HepG2 (cell line): ENCODE results near the gene MIA2. TPM values are rescaled to one million over a fixed set of nuclear protein-coding genes. Genes with fewer than 3 reads are reported as not detected.

Experiments used
- ADNP ChIP-seq: sonication (generic); formaldehyde crosslinking; IDR thresholded peaks from 2 replicates; pipeline ENCODE4 v1.4.0; 2020; ENCODE audit warnings: missing genetic modification reagents
- BRCA1 ChIP-seq: sonication (generic); formaldehyde crosslinking; IDR thresholded peaks from 2 replicates; pipeline ENCODE4 v1.4.0; 2020; ENCODE audit warnings: missing genetic modification reagents
- CC2D1A ChIP-seq: sonication (generic); formaldehyde crosslinking; IDR thresholded peaks from 2 replicates; pipeline ENCODE4 v1.8.1; 2023; ENCODE audit warnings: mild to moderate bottlenecking, missing genetic modification reagents
- CENPX ChIP-seq: sonication (generic); formaldehyde crosslinking; IDR thresholded peaks from 2 replicates; pipeline ENCODE4 v1.9.0; 2021; ENCODE audit warnings: mild to moderate bottlenecking, missing genetic modification reagents, moderate library complexity
- EEA1 ChIP-seq: sonication (generic); formaldehyde crosslinking; IDR thresholded peaks from 2 replicates; pipeline ENCODE4 v1.5.1; 2020; ENCODE audit warnings: mild to moderate bottlenecking, missing genetic modification reagents, borderline replicate concordance
- FLYWCH1 ChIP-seq: sonication (generic); formaldehyde crosslinking; IDR thresholded peaks from 2 replicates; pipeline ENCODE4 v1.8.1; 2023; ENCODE audit warnings: mild to moderate bottlenecking, missing genetic modification reagents
- GABPA ChIP-seq, 2 experiments: IDR thresholded peaks; 2 replicates each; pipeline ENCODE4 v1.6.1; 2011 to 2016; ENCODE audit warnings: low read depth in 2 of 2, low read length in 1 of 2, missing biosample characterization in 1 of 2, missing genetic modification characterization in 1 of 2
- MXD4 ChIP-seq: IDR thresholded peaks from 2 replicates; pipeline ENCODE4 v1.6.1; 2016; ENCODE audit warnings: mild to moderate bottlenecking, missing biosample characterization, missing genetic modification reagents
- NKX3-1 ChIP-seq: sonication (generic); formaldehyde crosslinking; IDR thresholded peaks from 2 replicates; pipeline ENCODE4 v1.5.0; 2020; ENCODE audit warnings: missing genetic modification reagents
- PHF21A ChIP-seq: sonication (generic); formaldehyde crosslinking; IDR thresholded peaks from 2 replicates; pipeline ENCODE4 v1.5.0; 2020; ENCODE audit warnings: mild to moderate bottlenecking, missing genetic modification reagents
- RBM22 ChIP-seq: fragments of 200-400 bp; formaldehyde crosslinking; optimal IDR thresholded peaks from 2 replicates; pipeline ENCODE3; 2017; ENCODE audit warnings: mild to moderate bottlenecking, low read length, moderate library complexity
- SIN3A ChIP-seq: IDR thresholded peaks from 2 replicates; pipeline ENCODE4 v1.6.1; 2011; ENCODE audit warnings: low read depth, mild to moderate bottlenecking, control low read depth, low read length, borderline replicate concordance
- SNAPC2 ChIP-seq: sonication (generic); formaldehyde crosslinking; IDR thresholded peaks from 2 replicates; pipeline ENCODE4 v1.8.1; 2022; ENCODE audit warnings: mild to moderate bottlenecking, missing genetic modification reagents
- TEAD2 ChIP-seq: sonication (generic); formaldehyde crosslinking; IDR thresholded peaks from 2 replicates; pipeline ENCODE4 v1.9.0; 2021; ENCODE audit warnings: missing genetic modification reagents
- ZC3H4 ChIP-seq: sonication (generic); formaldehyde crosslinking; IDR thresholded peaks from 2 replicates; pipeline ENCODE4 v1.4.0; 2020; ENCODE audit warnings: missing genetic modification reagents, borderline replicate concordance
- ZNF138 ChIP-seq: sonication (generic); formaldehyde crosslinking; IDR thresholded peaks from 2 replicates; pipeline ENCODE4 v1.5.0; 2020; ENCODE audit warnings: mild to moderate bottlenecking, low read depth, missing genetic modification reagents
- ZNF530 ChIP-seq: sonication (generic); formaldehyde crosslinking; IDR thresholded peaks from 2 replicates; pipeline ENCODE4 v1.5.0; 2020; ENCODE audit warnings: low read depth, mild to moderate bottlenecking, missing genetic modification reagents
- ZNF556 ChIP-seq: sonication (generic); formaldehyde crosslinking; IDR thresholded peaks from 2 replicates; pipeline ENCODE4 v1.4.0; 2020; ENCODE audit warnings: mild to moderate bottlenecking, missing genetic modification reagents, borderline replicate concordance
- ZNF605 ChIP-seq: sonication (generic); formaldehyde crosslinking; IDR thresholded peaks from 2 replicates; pipeline ENCODE4 v1.8.0; 2022; ENCODE audit warnings: mild to moderate bottlenecking, missing genetic modification reagents
- ZNF737 ChIP-seq: sonication (generic); formaldehyde crosslinking; IDR thresholded peaks from 2 replicates; pipeline ENCODE4 v1.5.0; 2020; ENCODE audit warnings: missing genetic modification reagents, mild to moderate bottlenecking, borderline replicate concordance
- ZNF747 ChIP-seq: sonication (generic); formaldehyde crosslinking; IDR thresholded peaks from 2 replicates; pipeline ENCODE4 v1.8.1; 2023; ENCODE audit warnings: missing genetic modification reagents, mild to moderate bottlenecking, borderline replicate concordance
- ZNF792 ChIP-seq: IDR thresholded peaks from 2 replicates; pipeline ENCODE4 v1.6.1; 2016
- ZSCAN30 ChIP-seq: sonication (generic); formaldehyde crosslinking; IDR thresholded peaks from 2 replicates; pipeline ENCODE4 v1.5.0; 2020; ENCODE audit warnings: mild to moderate bottlenecking, missing genetic modification reagents
- polyA plus RNA-seq, 8 experiments: library from polyadenylated mRNA; depleted of rRNA in 3 of 8; stranded (reverse) in 7 of 8; unstranded in 1 of 8; fragments of >200 nt; fragmentation: Illumina TruSeq in 4 of 8; extraction: Trizol in 4 of 8; gene quantifications; 2 replicates each; pipeline versions ENCODE4 v1.2.1 to v1.2.3, GENCODE V29; 2011 to 2016; ENCODE audit warnings: low read depth in 4 of 8, missing spikeins in 1 of 8, mixed read lengths in 1 of 8; ENCODE audit not compliant: insufficient read depth in 1 of 8
- total RNA-seq, 5 experiments: library from RNA; depleted of rRNA; stranded (reverse); fragments of >200 nt; fragmentation: Illumina TruSeq; extraction: Trizol; gene quantifications; 2 replicates each; pipeline ENCODE4 v1.2.3, GENCODE V29; 2016; ENCODE audit warnings: low read depth in 1 of 5
- TF ChIP-seq, protein P1 (sequence below): sonication (generic); formaldehyde crosslinking; IDR thresholded peaks from 2 replicates; pipeline ENCODE4 v1.4.0; 2020; ENCODE audit warnings: low read depth, mild to moderate bottlenecking, missing genetic modification reagents
- TF ChIP-seq, protein P2 (sequence below): IDR thresholded peaks from 2 replicates; pipeline ENCODE4 v1.6.1; 2018; ENCODE audit warnings: missing genetic modification reagents, mild to moderate bottlenecking, missing compliant biosample characterization
- TF ChIP-seq, protein P3 (sequence below): sonication (generic); formaldehyde crosslinking; IDR thresholded peaks from 2 replicates; pipeline ENCODE4 v1.4.0; 2020; ENCODE audit warnings: missing genetic modification reagents
- TF ChIP-seq, protein P4 (sequence below): sonication (generic); formaldehyde crosslinking; conservative IDR thresholded peaks from 2 replicates; pipeline ENCODE4 v1.4.0; 2020; ENCODE audit warnings: missing genetic modification reagents

Gene MIA2
- total and polyA plus RNA-seq, 2 of the 13 experiments (the other 11 are each of a cell fraction or from before 2014, with no cell fraction given) = 134 to 158 TPM

DNA sequence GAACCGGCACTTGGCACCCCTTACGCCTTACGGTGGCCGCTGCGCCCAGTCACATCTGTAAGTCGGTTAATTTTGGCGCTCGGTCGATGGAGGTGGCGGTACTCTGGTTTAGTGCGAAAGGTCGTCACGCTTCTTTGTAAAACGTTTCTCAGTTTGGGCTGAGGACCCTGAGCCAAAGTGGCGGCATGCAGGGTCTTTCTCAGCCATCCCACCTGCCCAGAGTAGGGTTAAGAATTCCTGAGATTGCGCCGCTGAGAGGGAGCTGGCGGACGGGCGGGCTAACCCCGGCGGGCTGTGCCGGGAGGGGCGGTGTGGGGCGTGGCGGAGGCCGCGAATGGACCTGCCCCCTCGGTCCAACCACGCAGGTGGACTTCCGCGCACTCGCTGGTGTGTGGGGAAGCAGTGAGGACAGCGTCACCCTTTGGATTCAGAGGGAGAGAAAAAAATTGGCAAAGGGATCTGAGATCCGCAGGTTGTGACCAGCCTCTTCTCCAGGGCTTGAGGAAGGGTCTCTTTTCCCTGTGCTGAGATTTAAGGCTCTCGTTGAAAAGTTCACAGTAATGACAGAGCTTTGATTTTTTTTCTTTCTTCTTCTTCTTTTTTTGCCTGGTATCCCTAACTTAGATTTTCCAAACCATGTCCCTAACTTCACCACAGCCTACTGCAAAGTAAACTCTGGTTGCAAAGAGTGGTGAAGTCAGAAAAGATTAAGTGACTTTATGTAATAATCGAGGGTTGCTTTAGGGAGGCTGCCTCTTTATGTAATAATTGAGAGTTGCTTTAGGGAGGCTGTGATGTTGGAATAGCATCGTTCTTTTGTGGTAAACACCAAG, 199.1 kb downstream of the MIA2 start (continued):
- peak; percentile 62 for TF ChIP-seq PHF21A
- no peak; the same call in 1 of the 2 replicates for TF ChIP-seq ZSCAN30 (CRISPR knock-in tag)
- TF ChIP-seq CC2D1A (CRISPR knock-in tag) = no peak
- TF ChIP-seq ZNF737 (CRISPR knock-in tag) = no peak; the same call in 1 of the 2 replicates
- TF ChIP-seq EEA1 (CRISPR knock-in tag) = peak; percentile 33; the same call in 1 of the 2 replicates
- 0 out of 2 replicates have a peak, but pooled peaks have one; percentile 35 for TF ChIP-seq FLYWCH1 (CRISPR knock-in tag)
- TF ChIP-seq CENPX (CRISPR knock-in tag) = no peak
- peak; percentile 58; the same call in 1 of the 2 replicates for TF ChIP-seq ZNF138
- no peak for TF ChIP-seq ZC3H4 (CRISPR knock-in tag)
- peak; percentile 89 for TF ChIP-seq NKX3-1 (CRISPR knock-in tag)
- TF ChIP-seq SIN3A = peak; percentile 73; the same call in 1 of the 2 replicates
- TF ChIP-seq, protein P1, sequence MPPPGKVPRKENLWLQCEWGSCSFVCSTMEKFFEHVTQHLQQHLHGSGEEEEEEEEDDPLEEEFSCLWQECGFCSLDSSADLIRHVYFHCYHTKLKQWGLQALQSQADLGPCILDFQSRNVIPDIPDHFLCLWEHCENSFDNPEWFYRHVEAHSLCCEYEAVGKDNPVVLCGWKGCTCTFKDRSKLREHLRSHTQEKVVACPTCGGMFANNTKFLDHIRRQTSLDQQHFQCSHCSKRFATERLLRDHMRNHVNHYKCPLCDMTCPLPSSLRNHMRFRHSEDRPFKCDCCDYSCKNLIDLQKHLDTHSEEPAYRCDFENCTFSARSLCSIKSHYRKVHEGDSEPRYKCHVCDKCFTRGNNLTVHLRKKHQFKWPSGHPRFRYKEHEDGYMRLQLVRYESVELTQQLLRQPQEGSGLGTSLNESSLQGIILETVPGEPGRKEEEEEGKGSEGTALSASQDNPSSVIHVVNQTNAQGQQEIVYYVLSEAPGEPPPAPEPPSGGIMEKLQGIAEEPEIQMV (CRISPR knock-in tag) = peak; percentile 64; the same call in 1 of the 2 replicates
- no peak for TF ChIP-seq RBM22
- peak; percentile 95; the same call in 1 of the 2 replicates for TF ChIP-seq SNAPC2 (CRISPR knock-in tag)
- TF ChIP-seq ZNF747 = peak; percentile 66; the same call in 1 of the 2 replicates
- TF ChIP-seq ZNF792 (CRISPR knock-in tag) = peak; percentile 70; the same call in 1 of the 2 replicates
- TF ChIP-seq ZNF530 (CRISPR knock-in tag) = no peak
- peak; percentile 91 for TF ChIP-seq BRCA1 (CRISPR knock-in tag)
- TF ChIP-seq, protein P2, sequence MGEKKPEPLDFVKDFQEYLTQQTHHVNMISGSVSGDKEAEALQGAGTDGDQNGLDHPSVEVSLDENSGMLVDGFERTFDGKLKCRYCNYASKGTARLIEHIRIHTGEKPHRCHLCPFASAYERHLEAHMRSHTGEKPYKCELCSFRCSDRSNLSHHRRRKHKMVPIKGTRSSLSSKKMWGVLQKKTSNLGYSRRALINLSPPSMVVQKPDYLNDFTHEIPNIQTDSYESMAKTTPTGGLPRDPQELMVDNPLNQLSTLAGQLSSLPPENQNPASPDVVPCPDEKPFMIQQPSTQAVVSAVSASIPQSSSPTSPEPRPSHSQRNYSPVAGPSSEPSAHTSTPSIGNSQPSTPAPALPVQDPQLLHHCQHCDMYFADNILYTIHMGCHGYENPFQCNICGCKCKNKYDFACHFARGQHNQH = peak; percentile 79
- peak; percentile 61; the same call in 1 of the 2 replicates for TF ChIP-seq MXD4
- peak; percentile 78; the same call in 1 of the 2 replicates for TF ChIP-seq TEAD2 (CRISPR knock-in tag)
- TF ChIP-seq ADNP (CRISPR knock-in tag) = peak; percentile 76
- TF ChIP-seq, protein P3, sequence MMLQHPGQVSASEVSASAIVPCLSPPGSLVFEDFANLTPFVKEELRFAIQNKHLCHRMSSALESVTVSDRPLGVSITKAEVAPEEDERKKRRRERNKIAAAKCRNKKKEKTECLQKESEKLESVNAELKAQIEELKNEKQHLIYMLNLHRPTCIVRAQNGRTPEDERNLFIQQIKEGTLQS (CRISPR knock-in tag) = peak; percentile 77
- TF ChIP-seq GABPA (IDR thresholded peaks at IDR 0.05; ENCODE audit: low read depth, low read length) = no peak
- TF ChIP-seq GABPA (CRISPR knock-in tag; IDR thresholded peaks at IDR 0.05; ENCODE audit: low read depth) = no peak
- TF ChIP-seq ZNF556 (CRISPR knock-in tag) = peak; percentile 92
- TF ChIP-seq, protein P4, sequence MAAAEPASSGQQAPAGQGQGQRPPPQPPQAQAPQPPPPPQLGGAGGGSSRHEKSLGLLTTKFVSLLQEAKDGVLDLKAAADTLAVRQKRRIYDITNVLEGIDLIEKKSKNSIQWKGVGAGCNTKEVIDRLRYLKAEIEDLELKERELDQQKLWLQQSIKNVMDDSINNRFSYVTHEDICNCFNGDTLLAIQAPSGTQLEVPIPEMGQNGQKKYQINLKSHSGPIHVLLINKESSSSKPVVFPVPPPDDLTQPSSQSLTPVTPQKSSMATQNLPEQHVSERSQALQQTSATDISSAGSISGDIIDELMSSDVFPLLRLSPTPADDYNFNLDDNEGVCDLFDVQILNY = peak; percentile 43; the same call in 1 of the 2 replicates
- no peak; the same call in 1 of the 2 replicates for TF ChIP-seq ZNF605 (CRISPR knock-in tag)
